SH-SY5Y (cell line): ENCODE measurements around the gene MTHFD2L.

Experiments used
- GATA2 ChIP-seq: IDR thresholded peaks from 2 replicates; pipeline ENCODE4 v1.6.1; 2011; ENCODE audit warnings: mild to moderate bottlenecking, low read depth, low read length
- GATA3 ChIP-seq: IDR thresholded peaks from 2 replicates; pipeline ENCODE4 v1.6.1; 2011; ENCODE audit warnings: low read depth, mild to moderate bottlenecking, low read length, moderate library complexity

DNA sequence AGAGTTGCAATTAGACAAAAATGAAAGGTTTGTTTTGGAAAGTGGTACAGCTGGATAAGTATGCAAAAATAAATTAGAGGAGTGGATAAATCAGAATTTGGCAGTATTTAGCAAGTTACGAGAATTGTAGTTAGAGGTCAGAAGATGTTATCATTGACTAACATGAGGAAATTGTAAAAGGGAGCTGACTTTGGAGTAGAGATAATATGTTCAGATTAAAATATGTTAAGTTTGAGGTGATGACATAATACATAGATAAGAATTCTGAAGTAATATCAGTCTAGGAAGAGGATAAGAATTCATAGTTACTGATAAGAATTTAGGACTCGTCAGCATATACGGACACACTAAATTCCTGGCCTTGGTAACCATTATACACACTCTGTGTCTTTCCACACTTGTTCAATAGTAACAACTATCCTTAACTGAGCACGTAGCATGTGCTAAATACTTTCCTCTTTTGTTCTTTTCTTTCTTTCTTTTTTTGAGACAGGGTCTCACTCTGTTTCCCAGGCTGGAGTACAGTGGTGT is 146.2 kb downstream of the MTHFD2L start:
- TF ChIP-seq GATA2 (no peak), GATA3 (no peak)
